Heart left ventricle (tissue), 13 donors: ENCODE data around the gene C20orf202.

Source experiments
- POLR2A ChIP-seq, 2 donors: fragments of 450-650 bp; IDR thresholded peaks; one replicate each; pipeline ENCODE4 v1.6.1; 2017; ENCODE audit warnings: antibody characterized with exemption in 2 of 2, mild to moderate bottlenecking in 2 of 2, moderate library complexity in 2 of 2
- TF ChIP-seq, protein P1 (sequence below), 12 donors: fragments of 200-600 bp; sonication (generic) in 4 of 12; IDR thresholded peaks; one replicate each; pipeline versions ENCODE4 v1.5.0 to v1.8.0; 2018 to 2022; ENCODE audit warnings: antibody characterized with exemption in 12 of 12, mild to moderate bottlenecking in 5 of 12
- donor health status: ischemic (EF 13 %, LVEDD 7.1; RV severe dilation, severe dysfunction).
- donor health status: DM: no; HTN: yes; CAD: no.
- donor health status: DM: no; HTN: no; CAD: no.
- donor health status: ischemic (EF 25% LVEDD 6.9; RV normal size, moderate dysfunction).
- donor health status: ischemic (EF 25% LVEDD 5.7; RV mildly dilated, moderate dysfunction).
- donor health status: ischemic (EF 35%, LVEDD 5.7; RV mildly dilated, moderate dysfunction).
- donor health status: nonischemic (EF 11% LVEDD 7.7; RV severe dilation, severe dysfunction).
- donor health status: DM: yes; HTN: yes; CAD: no.
- donor health status: PGD.
- donor health status: ischemic (EF 29% LVEDD 5.4; RV normal size, mild dysfunction).
- donor health status: nonischemic (EF 23%, LVEDD 6.1; RV moderate dilation, normal function).

GRCh38 chr20:1188347-1188746, 14.9 kb upstream of the C20orf202 start:
- TF ChIP-seq, protein P1, sequence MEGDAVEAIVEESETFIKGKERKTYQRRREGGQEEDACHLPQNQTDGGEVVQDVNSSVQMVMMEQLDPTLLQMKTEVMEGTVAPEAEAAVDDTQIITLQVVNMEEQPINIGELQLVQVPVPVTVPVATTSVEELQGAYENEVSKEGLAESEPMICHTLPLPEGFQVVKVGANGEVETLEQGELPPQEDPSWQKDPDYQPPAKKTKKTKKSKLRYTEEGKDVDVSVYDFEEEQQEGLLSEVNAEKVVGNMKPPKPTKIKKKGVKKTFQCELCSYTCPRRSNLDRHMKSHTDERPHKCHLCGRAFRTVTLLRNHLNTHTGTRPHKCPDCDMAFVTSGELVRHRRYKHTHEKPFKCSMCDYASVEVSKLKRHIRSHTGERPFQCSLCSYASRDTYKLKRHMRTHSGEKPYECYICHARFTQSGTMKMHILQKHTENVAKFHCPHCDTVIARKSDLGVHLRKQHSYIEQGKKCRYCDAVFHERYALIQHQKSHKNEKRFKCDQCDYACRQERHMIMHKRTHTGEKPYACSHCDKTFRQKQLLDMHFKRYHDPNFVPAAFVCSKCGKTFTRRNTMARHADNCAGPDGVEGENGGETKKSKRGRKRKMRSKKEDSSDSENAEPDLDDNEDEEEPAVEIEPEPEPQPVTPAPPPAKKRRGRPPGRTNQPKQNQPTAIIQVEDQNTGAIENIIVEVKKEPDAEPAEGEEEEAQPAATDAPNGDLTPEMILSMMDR (IDR thresholded peaks at IDR 0.05): no peak
- no peak for TF ChIP-seq POLR2A (IDR thresholded peaks at IDR 0.05)
